HG03108 (cell line): ENCODE data around the gene SESN3.

ENCODE experiments used
- ATAC-seq: cut with Tn5 transposase; IDR thresholded peaks from one replicate; pipeline ENCODE4 v1.9.1; 2021; ENCODE audit warnings: moderate library complexity; ENCODE audit not compliant: unreplicated experiment

The SESN3 gene

GRCh38 chr11:95132956-95133355, 98.0 kb downstream of the SESN3 start:
- no peak for ATAC-seq

- ATAC-seq = no peak
These were observed 102.4 kb downstream of the SESN3 start for GRCh38 chr11:95128602-95129001.

GRCh38 chr11:95123556-95123955, 107.4 kb downstream of the SESN3 start:
- ATAC-seq = no peak

GRCh38 chr11:95121698-95122097, 109.3 kb downstream of the SESN3 start:
- ATAC-seq = no peak

- no peak for ATAC-seq
These were observed 111.5 kb downstream of the SESN3 start for GRCh38 chr11:95119361-95120060.

- no peak for ATAC-seq
These were observed 115.4 kb downstream of the SESN3 start for GRCh38 chr11:95115597-95115996.
